ENCODE data around the gene DERA. TPM values are rescaled to one million over a fixed set of nuclear protein-coding genes. Genes with fewer than 3 reads are reported as not detected.
"Not testable (repeated sequence)": the region's sequence is repeated elsewhere in the genome, so short reads cannot be mapped to it uniquely, and the experiment has no call there.

Gene DERA
- total and polyA plus RNA-seq, 12 donors = 15.9 to 72.3 (median 31.4) TPM

- peaks cover 0 to 33% of the 10 kb centered on the region in 2 donors for H3K36me3 ChIP-seq (replicated peaks in 1 of 2)
- no peak overlapping the region for H3K4me3 ChIP-seq
- peaks cover 0 to 4% of the 10 kb centered on the region in 2 donors for H3K4me1 ChIP-seq (replicated peaks in 1 of 2)
- TF ChIP-seq, protein P1, sequence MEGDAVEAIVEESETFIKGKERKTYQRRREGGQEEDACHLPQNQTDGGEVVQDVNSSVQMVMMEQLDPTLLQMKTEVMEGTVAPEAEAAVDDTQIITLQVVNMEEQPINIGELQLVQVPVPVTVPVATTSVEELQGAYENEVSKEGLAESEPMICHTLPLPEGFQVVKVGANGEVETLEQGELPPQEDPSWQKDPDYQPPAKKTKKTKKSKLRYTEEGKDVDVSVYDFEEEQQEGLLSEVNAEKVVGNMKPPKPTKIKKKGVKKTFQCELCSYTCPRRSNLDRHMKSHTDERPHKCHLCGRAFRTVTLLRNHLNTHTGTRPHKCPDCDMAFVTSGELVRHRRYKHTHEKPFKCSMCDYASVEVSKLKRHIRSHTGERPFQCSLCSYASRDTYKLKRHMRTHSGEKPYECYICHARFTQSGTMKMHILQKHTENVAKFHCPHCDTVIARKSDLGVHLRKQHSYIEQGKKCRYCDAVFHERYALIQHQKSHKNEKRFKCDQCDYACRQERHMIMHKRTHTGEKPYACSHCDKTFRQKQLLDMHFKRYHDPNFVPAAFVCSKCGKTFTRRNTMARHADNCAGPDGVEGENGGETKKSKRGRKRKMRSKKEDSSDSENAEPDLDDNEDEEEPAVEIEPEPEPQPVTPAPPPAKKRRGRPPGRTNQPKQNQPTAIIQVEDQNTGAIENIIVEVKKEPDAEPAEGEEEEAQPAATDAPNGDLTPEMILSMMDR (IDR thresholded peaks at IDR 0.05) = no peak
- TF ChIP-seq POLR2A (IDR thresholded peaks at IDR 0.05) = no peak
- no peaks in the 10 kb centered on the region for H3K27me3 ChIP-seq
- intact Hi-C loops (cut with DNase I) = no loop called here
- peak overlapping the region in 4 of 5 donors; percentile 24 to 70 (median 43) for H3K27ac ChIP-seq
- H3K9me3 ChIP-seq (replicated peaks in 1 of 3) = no peaks in the 10 kb centered on the region
- 86 to 91% (median 89%) methylated on average over 5 of the region's 5 CpGs for WGBS, 4 donors
- peak in 1 of 7 donors; percentile 19 for DNase-seq
These were observed 6.7 kb upstream of the DERA start for GRCh38 chr12:15904378-15904920.

GRCh38 chr12:15910468-15910863 lies 666 bp upstream of the DERA start:
- no peak for TF ChIP-seq POLR2A (IDR thresholded peaks at IDR 0.05)
- TF ChIP-seq, protein P1 (IDR thresholded peaks at IDR 0.05) = no peak
- Histone ChIP-seq H3K27me3 (no peaks in the 10 kb centered on the region), H3K36me3 (replicated peaks in 1 of 2) (no peaks in the 10 kb centered on the region), H3K27ac (peak overlapping the region in 3 of 5 donors; percentile 78 to 97 (median 93)), H3K9me3 (replicated peaks in 1 of 3) (no peaks in the 10 kb centered on the region), H3K4me3 (peak overlapping the region in 1 of 4 donors; percentile 95), H3K4me1 (replicated peaks in 1 of 2) (peaks cover 0 to 9% of the 10 kb centered on the region in 2 donors)
- no peak for DNase-seq
- intact Hi-C loops (cut with DNase I) = no loop called here
- WGBS, 4 donors = 60 to 67% (median 63%) methylated on average over 5 of the region's 5 CpGs

GRCh38 chr12:15911931-15912330 lies 799 bp downstream of the DERA start:
- Histone ChIP-seq H3K27ac (peak overlapping the region; percentile 59 to 97 (median 80)), H3K4me3 (peak overlapping the region in 2 of 4 donors; percentile 33 to 95)
- intact Hi-C loops (cut with DNase I); DNase-seq; H3K27me3 ChIP-seq; H3K36me3 ChIP-seq (replicated peaks in 1 of 2); H3K4me1 ChIP-seq (replicated peaks in 1 of 2); H3K9me3 ChIP-seq (replicated peaks in 1 of 3): not testable (repeated sequence)
- WGBS, 4 donors = 7 to 36% (median 10%) methylated on average over 3 to 4 of the region's 5 CpGs

- not testable (repeated sequence) for H3K4me1 ChIP-seq (replicated peaks in 1 of 2)
These were observed 3.0 kb downstream of the DERA start for GRCh38 chr12:15914131-15914530.

DNA sequence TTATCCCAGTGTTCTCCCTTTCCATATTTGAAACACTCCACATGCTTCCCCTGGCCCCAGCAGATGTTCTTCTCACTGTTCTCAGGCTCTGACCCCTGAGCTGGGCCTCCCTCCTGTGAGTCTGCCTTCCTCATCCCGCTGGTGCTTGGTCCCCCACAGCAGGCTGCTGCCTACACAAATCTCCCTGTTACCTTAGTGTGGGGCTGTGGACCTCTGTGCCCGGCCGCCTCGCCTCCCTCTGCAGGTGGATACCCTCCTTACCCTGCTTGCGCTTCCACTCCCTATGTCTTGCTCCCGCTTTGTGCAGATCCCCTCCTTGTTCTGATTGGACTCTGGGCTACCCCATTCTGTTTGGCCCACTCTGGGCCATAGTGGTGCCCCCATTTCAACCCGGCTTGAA lies 6.9 kb downstream of the DERA start:
- WGBS, 4 donors = 92 to 96% (median 95%) methylated on average over 7 of the region's 7 CpGs
- Histone ChIP-seq H3K27me3 (no peaks in the 10 kb centered on the region), H3K36me3 (replicated peaks in 1 of 2) (no peaks in the 10 kb centered on the region), H3K9me3 (replicated peaks in 1 of 3) (no peaks in the 10 kb centered on the region), H3K4me1 (replicated peaks in 1 of 2) (no peaks in the 10 kb centered on the region), H3K27ac (no peak overlapping the region), H3K4me3 (no peak overlapping the region)
- no peak for TF ChIP-seq POLR2A (IDR thresholded peaks at IDR 0.05)
- TF ChIP-seq, protein P1 (IDR thresholded peaks at IDR 0.05) = no peak
- intact Hi-C loops (cut with DNase I) = no loop called here
- DNase-seq = no peak

More at GRCh38 chr12:15914131-15914530, 3.0 kb downstream of the DERA start:
- H3K27ac ChIP-seq; DNase-seq; H3K27me3 ChIP-seq; H3K4me3 ChIP-seq; intact Hi-C loops (cut with DNase I); H3K36me3 ChIP-seq (replicated peaks in 1 of 2); H3K9me3 ChIP-seq (replicated peaks in 1 of 3): not testable (repeated sequence)
- 92 to 98% (median 94%) methylated on average over 5 of the region's 5 CpGs for WGBS, 4 donors

All from adrenal gland (tissue), 12 donors.